Measurements from ENCODE around the gene CD53. TPM values are rescaled to one million over a fixed set of nuclear protein-coding genes. Genes with fewer than 3 reads are reported as not detected.

CD53 gene
- total RNA-seq, 1 donor from 2014 or later: not detected

GRCh38 chr1:110896090-110896489 is 23.1 kb downstream of the CD53 start:
- DNase-seq (ENCODE audit: low spot score): no peak
- H3K27me3 Mint-ChIP-seq (ENCODE audit: low read depth): peaks cover 4% of the 10 kb centered on the region
- TF ChIP-seq CTCF (IDR thresholded peaks at IDR 0.05): no peak
- no peak overlapping the region for H3K4me3 Mint-ChIP-seq (ENCODE audit: unreplicated experiment)
- H3K36me3 Mint-ChIP-seq (ENCODE audit: low read depth): no peaks in the 10 kb centered on the region
- H3K4me1 Mint-ChIP-seq (ENCODE audit: low read depth): no peaks in the 10 kb centered on the region
- H3K27ac Mint-ChIP-seq (ENCODE audit: unreplicated experiment): no peak overlapping the region
- H3K9me3 Mint-ChIP-seq (ENCODE audit: low read depth): no peaks in the 10 kb centered on the region

GRCh38 chr1:110897681-110898080 is 24.7 kb downstream of the CD53 start:
- no peaks in the 10 kb centered on the region for H3K9me3 Mint-ChIP-seq (ENCODE audit: low read depth)
- no peak overlapping the region for H3K27ac Mint-ChIP-seq (ENCODE audit: unreplicated experiment)
- H3K36me3 Mint-ChIP-seq (ENCODE audit: low read depth): no peaks in the 10 kb centered on the region
- H3K4me1 Mint-ChIP-seq (ENCODE audit: low read depth): no peaks in the 10 kb centered on the region
- no peak overlapping the region for H3K4me3 Mint-ChIP-seq (ENCODE audit: unreplicated experiment)
- H3K27me3 Mint-ChIP-seq (ENCODE audit: low read depth): peaks cover 1% of the 10 kb centered on the region
- no peak for DNase-seq (ENCODE audit: low spot score)
- no peak for TF ChIP-seq CTCF (IDR thresholded peaks at IDR 0.05)

GRCh38 chr1:110898734-110899457 is 25.9 kb downstream of the CD53 start:
- Mint-ChIP-seq H3K9me3 (ENCODE audit: low read depth) (no peaks in the 10 kb centered on the region), H3K4me1 (ENCODE audit: low read depth) (no peaks in the 10 kb centered on the region), H3K27ac (ENCODE audit: unreplicated experiment) (no peak overlapping the region), H3K36me3 (ENCODE audit: low read depth) (no peaks in the 10 kb centered on the region), H3K27me3 (ENCODE audit: low read depth) (peaks cover 1% of the 10 kb centered on the region), H3K4me3 (ENCODE audit: unreplicated experiment) (no peak overlapping the region)
- no peak for DNase-seq (ENCODE audit: low spot score)
- TF ChIP-seq CTCF (IDR thresholded peaks at IDR 0.05): no peak

- no peaks in the 10 kb centered on the region for H3K9me3 Mint-ChIP-seq (ENCODE audit: low read depth)
- no peaks in the 10 kb centered on the region for H3K4me1 Mint-ChIP-seq (ENCODE audit: low read depth)
- no peaks in the 10 kb centered on the region for H3K36me3 Mint-ChIP-seq (ENCODE audit: low read depth)
- H3K27me3 Mint-ChIP-seq (ENCODE audit: low read depth): peaks cover 1% of the 10 kb centered on the region
- DNase-seq (ENCODE audit: low spot score): no peak
- H3K27ac Mint-ChIP-seq (ENCODE audit: unreplicated experiment): no peak overlapping the region
- no peak overlapping the region for H3K4me3 Mint-ChIP-seq (ENCODE audit: unreplicated experiment)
- no peak for TF ChIP-seq CTCF (IDR thresholded peaks at IDR 0.05)
These were observed 26.5 kb downstream of the CD53 start for GRCh38 chr1:110899458-110899843.

GRCh38 chr1:110902820-110903463 is 30.0 kb downstream of the CD53 start:
- Mint-ChIP-seq H3K27me3 (ENCODE audit: low read depth) (peaks cover 3% of the 10 kb centered on the region), H3K27ac (ENCODE audit: unreplicated experiment) (no peak overlapping the region), H3K9me3 (ENCODE audit: low read depth) (no peaks in the 10 kb centered on the region), H3K4me1 (ENCODE audit: low read depth) (no peaks in the 10 kb centered on the region), H3K4me3 (ENCODE audit: unreplicated experiment) (no peak overlapping the region), H3K36me3 (ENCODE audit: low read depth) (no peaks in the 10 kb centered on the region)
- no peak for TF ChIP-seq CTCF (IDR thresholded peaks at IDR 0.05)
- no peak for DNase-seq (ENCODE audit: low spot score)
